GM12878 (cell line): Measurements from ENCODE around the gene SLC35G2. TPM values are rescaled to one million over a fixed set of nuclear protein-coding genes. Genes with fewer than 3 reads are reported as not detected.

Experiments
- ATAC-seq: fragments of 200-7000 bp; cut with Tn5 transposase; 3 replicates; pipeline ENCODE4 v1.9.1; 2020; ENCODE audit warnings: mild to moderate bottlenecking, moderate library complexity
- BruUV-seq: library from RNA; stranded (reverse); fragments of 400-500 nt; replicated peaks from 2 replicates; lab custom pipeline; 2021; lab: Mats Ljungman, UMichigan
- CTCF ChIA-PET: fragments of 300-600 bp; sonication (Branson Sonifier 250); formaldehyde crosslinking; extraction: SDS; loops from one replicate; lab custom pipeline; 2021; ENCODE audit warnings: inconsistent platforms; lab: Yijun Ruan, JAX
- POLR2A ChIA-PET: fragments of 350-600 bp; formaldehyde crosslinking; extraction: SDS; loops from one replicate; lab custom pipeline; 2021; ENCODE audit warnings: inconsistent platforms; lab: Charles Lee
- RAD21 ChIA-PET: fragments of 300-600 bp; sonication (Branson Sonifier 250); formaldehyde crosslinking; loops from one replicate; lab custom pipeline; 2023; ENCODE audit warnings: antibody characterized with exemption; ENCODE audit not compliant: unreplicated experiment; lab: Charles Lee
- SMC1A ChIA-PET: fragments of 300-600 bp; sonication (Branson Sonifier 250); formaldehyde crosslinking; loops from one replicate; lab custom pipeline; 2023; ENCODE audit not compliant: unreplicated experiment, uncharacterized antibody; lab: Charles Lee
- DNase-seq: peaks from one replicate; pipeline ENCODE4 v3.0.0-alpha.2; 2011; ENCODE audit warnings: low read depth, low spot score
- FAIRE-seq: peaks from 3 replicates; lab custom pipeline; 2011; peaks lifted over from hg19 to GRCh38; lab: Jason Lieb, UNC
- H2AFZ ChIP-seq: 2 replicates; pipeline ENCODE4 v1.6.0; 2011; ENCODE audit warnings: low read depth, low read length, control low read depth; ENCODE audit not compliant: control insufficient read depth
- H3K27ac ChIP-seq: 2 replicates; pipeline ENCODE4 v1.5.1; 2011; ENCODE audit warnings: control low read depth; ENCODE audit not compliant: control insufficient read depth, insufficient read depth
- H3K27me3 ChIP-seq, 2 experiments: replicated peaks in 1 of 2; 2 replicates each; pipeline versions ENCODE4 v1.6.0 to v1.6.1; 2011; ENCODE audit warnings: low read length in 1 of 2; ENCODE audit not compliant: control insufficient read depth in 2 of 2, insufficient read depth in 2 of 2
- H3K36me3 ChIP-seq, 2 experiments: 2 replicates each; pipeline ENCODE4 v1.5.1; 2011; ENCODE audit warnings: low read length in 1 of 2; ENCODE audit not compliant: control insufficient read depth in 2 of 2, insufficient read depth in 2 of 2
- H3K4me1 ChIP-seq: 2 replicates; pipeline ENCODE4 v1.6.1; 2011; ENCODE audit warnings: mild to moderate bottlenecking, low read length, moderate library complexity, mixed read lengths; ENCODE audit not compliant: control insufficient read depth, insufficient read depth
- H3K4me2 ChIP-seq: 2 replicates; pipeline ENCODE4 v1.6.0; 2011; ENCODE audit warnings: control low read depth; ENCODE audit not compliant: control insufficient read depth, insufficient read depth
- H3K4me3 ChIP-seq: fragments of 200-600 bp; sonication (generic); 2 replicates; pipeline ENCODE4 v1.5.1; 2016
- H3K79me2 ChIP-seq: 2 replicates; pipeline ENCODE4 v1.6.0; 2011; ENCODE audit warnings: low read length; ENCODE audit not compliant: control insufficient read depth, insufficient read depth
- H3K9ac ChIP-seq: 2 replicates; pipeline ENCODE4 v1.8.0; 2011; ENCODE audit warnings: low read length, control low read depth, mixed read lengths; ENCODE audit not compliant: control insufficient read depth, insufficient read depth
- H3K9me3 ChIP-seq: replicated peaks from 3 replicates; pipeline ENCODE4 v1.5.1; 2011; ENCODE audit warnings: mild to moderate bottlenecking, low read length; ENCODE audit not compliant: control insufficient read depth, insufficient read depth
- H4K20me1 ChIP-seq: 2 replicates; pipeline ENCODE4 v1.6.0; 2011; ENCODE audit not compliant: control insufficient read depth, insufficient read depth
- ATF7 ChIP-seq: fragments of 450-650 bp; IDR thresholded peaks from 2 replicates; pipeline ENCODE4 v1.6.1; 2016; ENCODE audit warnings: low read depth, mild to moderate bottlenecking
- BCLAF1 ChIP-seq: fragments of 450-650 bp; IDR thresholded peaks from 2 replicates; pipeline ENCODE4 v1.6.1; 2017; ENCODE audit warnings: antibody characterized with exemption, mild to moderate bottlenecking, moderate library complexity
- EP300 ChIP-seq, 2 experiments: fragments of 150-350 bp in 1 of 2; IDR thresholded peaks; 2 replicates each; pipeline ENCODE4 v1.6.1; 2011 to 2012; ENCODE audit warnings: low read depth in 2 of 2, low read length in 2 of 2, borderline replicate concordance in 1 of 2, improper control_type of control experiment in 1 of 2, inconsistent platforms in 1 of 2; ENCODE audit not compliant: control insufficient read depth in 1 of 2
- FOXM1 ChIP-seq: IDR thresholded peaks from 2 replicates; pipeline ENCODE4 v1.6.1; 2012; ENCODE audit warnings: low read depth, mild to moderate bottlenecking, inconsistent platforms, low read length, moderate library complexity
- MTA3 ChIP-seq: IDR thresholded peaks from 2 replicates; pipeline ENCODE4 v1.6.1; 2012; ENCODE audit warnings: low read length, inconsistent platforms, borderline replicate concordance
- NFIC ChIP-seq: IDR thresholded peaks from 2 replicates; pipeline ENCODE4 v1.6.1; 2012; ENCODE audit warnings: low read depth, mild to moderate bottlenecking, inconsistent platforms, low read length, moderate library complexity
- NFXL1 ChIP-seq: fragments of 450-650 bp; IDR thresholded peaks from 2 replicates; pipeline ENCODE4 v1.6.1; 2017; ENCODE audit warnings: antibody characterized with exemption, mild to moderate bottlenecking, borderline replicate concordance
- NR2F1 ChIP-seq: fragments of 450-650 bp; conservative IDR thresholded peaks from 2 replicates; pipeline ENCODE4 v1.6.1; 2017; ENCODE audit warnings: mild to moderate bottlenecking
- PKNOX1 ChIP-seq: fragments of 450-650 bp; IDR thresholded peaks from 2 replicates; pipeline ENCODE4 v1.6.1; 2016; ENCODE audit warnings: mild to moderate bottlenecking
- RB1 ChIP-seq: fragments of 450-650 bp; formaldehyde crosslinking; IDR thresholded peaks from 2 replicates; pipeline ENCODE4 v1.6.1; 2017; ENCODE audit warnings: mild to moderate bottlenecking, borderline replicate concordance
- RFX5 ChIP-seq: IDR thresholded peaks from 2 replicates; pipeline ENCODE4 v1.6.1; 2011; ENCODE audit warnings: low read depth, low read length, improper control_type of control experiment
- SIN3A ChIP-seq: IDR thresholded peaks from 2 replicates; pipeline ENCODE4 v1.6.1; 2012; ENCODE audit warnings: low read depth, low read length, improper control_type of control experiment
- SP1 ChIP-seq: IDR thresholded peaks from one replicate; pipeline ENCODE4 v1.6.1; 2011; ENCODE audit warnings: low read depth, low read length
- STAT3 ChIP-seq: IDR thresholded peaks from 2 replicates; pipeline ENCODE4 v1.6.1; 2011; ENCODE audit warnings: low read depth, low read length, improper control_type of control experiment
- SUPT20H ChIP-seq: IDR thresholded peaks from 2 replicates; pipeline ENCODE4 v1.6.1; 2011; ENCODE audit warnings: low read depth, mild to moderate bottlenecking, low read length, moderate library complexity, borderline replicate concordance; ENCODE audit not compliant: control insufficient read depth
- TCF3 ChIP-seq: IDR thresholded peaks from 2 replicates; pipeline ENCODE4 v1.6.1; 2012; ENCODE audit warnings: low read depth, mild to moderate bottlenecking, low read length, borderline replicate concordance; ENCODE audit not compliant: insufficient read depth
- ZNF217 ChIP-seq: fragments of 450-650 bp; IDR thresholded peaks from 2 replicates; pipeline ENCODE4 v1.6.1; 2017; ENCODE audit warnings: antibody characterized with exemption, mild to moderate bottlenecking
- ZNF274 ChIP-seq: IDR thresholded peaks from one replicate; pipeline ENCODE4 v1.8.0; 2011; ENCODE audit not compliant: insufficient read length, insufficient read depth
- ZNF384 ChIP-seq: IDR thresholded peaks from 2 replicates; pipeline ENCODE4 v1.6.1; 2012; ENCODE audit warnings: low read depth, mild to moderate bottlenecking, low read length, improper control_type of control experiment, borderline replicate concordance
- WGBS: methylation state at CpG from one replicate; pipeline ENCODE4 v1.1.6; 2016; ENCODE audit warnings: low lambda C conversion rate; ENCODE audit not compliant: insufficient replicate concordance, insufficient coverage; ENCODE audit errors: missing lambda C conversion rate; 5-methylcytosine and 5-hydroxymethylcytosine counted together
- in situ Hi-C: fragments of 300-500 bp; cut with MboI; formaldehyde crosslinking; loops from 9 replicates; pipeline ENCODE4 v1.14.3; 2018; ENCODE audit warnings: mixed read lengths
- intact Hi-C: fragments of 100-400 bp; cut with micrococcal nuclease; formaldehyde crosslinking; loops from one replicate; pipeline ENCODE4 v1.14.2; 2022; ENCODE audit not compliant: unreplicated experiment
- polyA plus RNA-seq, 11 experiments: library from polyadenylated mRNA; depleted of rRNA in 4 of 11; unstranded in 6 of 11; stranded (reverse) in 5 of 11; fragments of >200 nt; fragmentation: Nextera tagmentation in 4 of 11; fragmentation: Illumina TruSeq in 1 of 11; extraction: Ambion mirVana in 4 of 11; extraction: Trizol in 1 of 11; gene quantifications; 1 replicate in 1 of 11; 2 replicates in 10 of 11; pipeline versions ENCODE4 v1.2.1 to v1.2.3, GENCODE V29; 2011 to 2016; ENCODE audit warnings: inconsistent platforms in 2 of 11, missing spikeins in 2 of 11, low read depth in 1 of 11
- total RNA-seq, 4 experiments: library from RNA; depleted of rRNA in 3 of 4; stranded (reverse); fragments of >200 nt in 3 of 4; fragmentation: Illumina TruSeq in 1 of 4; extraction: Trizol in 1 of 4; gene quantifications; 2 replicates each; pipeline versions ENCODE4 v1.2.1 to v1.2.3, GENCODE V29; 2013 to 2021

Gene SLC35G2
- total and polyA plus RNA-seq, 10 of the 15 experiments (the other 5 are each of a cell fraction or from before 2014, with no cell fraction given): 0.11 to 1.9 (median 0.27) TPM

GRCh38 chr3:136883967-136884720, 65.2 kb downstream of the SLC35G2 start:
- Histone ChIP-seq H4K20me1 (no peaks in the 10 kb centered on the region), H3K4me2 (peak overlapping the region; percentile 15; the same call in 1 of the 2 replicates), H3K4me1 (peaks cover 16% of the 10 kb centered on the region), H3K27me3 (no peaks in the 10 kb centered on the region), H3K9me3 (peaks cover 6% of the 10 kb centered on the region; the same call in 2 of the 3 replicates), H3K79me2 (peaks cover 62% of the 10 kb centered on the region), H3K4me3 (no peak overlapping the region), H3K27ac (no peak overlapping the region; the same call in 1 of the 2 replicates), H3K9ac (no peak overlapping the region), H2AFZ (no peak overlapping the region), H3K36me3 (no peaks in the 10 kb centered on the region; a peak in 2 of 4 replicates)
- ATAC-seq (peak; percentile 28; the same call in 2 of the 3 replicates), DNase-seq (no peak), FAIRE-seq (no peak)
- POLR2A ChIA-PET: interaction anchor here (0.5 to 1.3 kb wide), 4 partner anchors 14 to 130 kb away, joined by 3 to 7 read pairs (median 3); partner anchors contain the start of gene NCK1
- intact Hi-C loops: no loop called here
- SMC1A ChIA-PET: interaction anchor here (0.6 to 3.3 kb wide), 14 partner anchors 9 to 131 kb away, joined by 3 to 19 read pairs (median 4); partner anchors contain the start of gene NCK1
- CTCF ChIA-PET: interaction anchor here (0.6 to 2.1 kb wide), 6 partner anchors 16 to 131 kb away, joined by 3 to 5 read pairs (median 3); partner anchors contain the start of gene STAG1
- BruUV-seq: no TSS peak
- WGBS: 78% methylated on average over 9 of the region's 9 CpGs
- RAD21 ChIA-PET: interaction anchor here (0.8 to 2.2 kb wide), 5 partner anchors 21 to 132 kb away, joined by 3 to 9 read pairs (median 4); partner anchors contain the start of gene NCK1
- in situ Hi-C loops: no loop called here
- no peak for TF ChIP-seq ZNF384
- TF ChIP-seq FOXM1: no peak
- TF ChIP-seq STAT3: no peak
- TF ChIP-seq TCF3: no peak
- TF ChIP-seq RFX5: no peak
- no peak for TF ChIP-seq SP1
- TF ChIP-seq NFIC: no peak
- no peak for TF ChIP-seq SUPT20H
- no peak for TF ChIP-seq ZNF217
- no peak for TF ChIP-seq NFXL1
- no peak for TF ChIP-seq PKNOX1
- no peak for TF ChIP-seq MTA3
- no peak for TF ChIP-seq BCLAF1
- TF ChIP-seq EP300 (IDR thresholded peaks at IDR 0.05; ENCODE audit: borderline replicate concordance in 1 of 2, control insufficient read depth in 1 of 2, low read depth in 2 of 2, low read length in 2 of 2): no peak
- no peak for TF ChIP-seq RB1
- no peak for TF ChIP-seq SIN3A
- TF ChIP-seq ATF7: no peak
- no peak for TF ChIP-seq NR2F1
- no peak for TF ChIP-seq ZNF274
